ENCODE measurements around the gene CHRNB2. TPM values are rescaled to one million over a fixed set of nuclear protein-coding genes. Genes with fewer than 3 reads are reported as not detected.

The CHRNB2 gene
- total RNA-seq, 2 donors from 2014 or later = 0.05 to 0.74 TPM

GRCh38 chr1:154590756-154591155 lies 23.2 kb downstream of the CHRNB2 start:
- DNase-seq (ENCODE audit: low spot score) = no peak
- Histone ChIP-seq H3K27me3 (replicated peaks; ENCODE audit: insufficient read depth) (no peaks in the 10 kb centered on the region), H3K36me3 (peaks cover 19 to 48% of the 10 kb centered on the region in 2 donors), H3K4me1 (replicated peaks) (no peaks in the 10 kb centered on the region), H3K9me3 (no peaks in the 10 kb centered on the region), H3K27ac (no peak overlapping the region), H3K4me3 (no peak overlapping the region)
- 56% methylated on average over 5 of the region's 5 CpGs for WGBS
- TF ChIP-seq POLR2A (IDR thresholded peaks at IDR 0.05) = no peak
- no peak for TF ChIP-seq POLR2AphosphoS5 (IDR thresholded peaks at IDR 0.05)
- TF ChIP-seq, protein P1, sequence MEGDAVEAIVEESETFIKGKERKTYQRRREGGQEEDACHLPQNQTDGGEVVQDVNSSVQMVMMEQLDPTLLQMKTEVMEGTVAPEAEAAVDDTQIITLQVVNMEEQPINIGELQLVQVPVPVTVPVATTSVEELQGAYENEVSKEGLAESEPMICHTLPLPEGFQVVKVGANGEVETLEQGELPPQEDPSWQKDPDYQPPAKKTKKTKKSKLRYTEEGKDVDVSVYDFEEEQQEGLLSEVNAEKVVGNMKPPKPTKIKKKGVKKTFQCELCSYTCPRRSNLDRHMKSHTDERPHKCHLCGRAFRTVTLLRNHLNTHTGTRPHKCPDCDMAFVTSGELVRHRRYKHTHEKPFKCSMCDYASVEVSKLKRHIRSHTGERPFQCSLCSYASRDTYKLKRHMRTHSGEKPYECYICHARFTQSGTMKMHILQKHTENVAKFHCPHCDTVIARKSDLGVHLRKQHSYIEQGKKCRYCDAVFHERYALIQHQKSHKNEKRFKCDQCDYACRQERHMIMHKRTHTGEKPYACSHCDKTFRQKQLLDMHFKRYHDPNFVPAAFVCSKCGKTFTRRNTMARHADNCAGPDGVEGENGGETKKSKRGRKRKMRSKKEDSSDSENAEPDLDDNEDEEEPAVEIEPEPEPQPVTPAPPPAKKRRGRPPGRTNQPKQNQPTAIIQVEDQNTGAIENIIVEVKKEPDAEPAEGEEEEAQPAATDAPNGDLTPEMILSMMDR (IDR thresholded peaks at IDR 0.05) = no peak
- intact Hi-C loops (cut with DNase I) = no loop called here

DNA sequence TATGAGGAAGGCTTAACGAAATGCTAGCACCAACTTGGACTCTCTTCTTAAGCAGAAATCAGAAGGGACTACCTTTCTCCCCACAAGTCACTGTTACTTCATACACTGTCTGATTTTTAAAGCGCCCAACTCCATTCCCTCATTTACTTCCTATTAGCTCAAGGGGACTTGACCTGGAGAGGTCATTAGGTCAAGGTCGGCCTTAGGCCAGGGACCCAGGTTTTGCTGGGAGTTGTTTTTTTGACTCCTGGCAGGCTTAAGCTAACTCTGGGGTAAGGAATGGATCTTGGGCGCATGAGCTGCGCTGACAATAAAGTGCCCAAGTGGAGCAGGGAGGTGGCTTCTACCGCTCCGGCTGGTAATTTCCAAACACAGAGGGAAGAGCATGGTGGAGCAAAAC lies 23.6 kb downstream of the CHRNB2 start:
- H3K27me3 ChIP-seq (replicated peaks; ENCODE audit: insufficient read depth) = no peaks in the 10 kb centered on the region
- TF ChIP-seq POLR2A (IDR thresholded peaks at IDR 0.05) (no peak), POLR2AphosphoS5 (IDR thresholded peaks at IDR 0.05) (no peak)
- TF ChIP-seq, protein P1 (IDR thresholded peaks at IDR 0.05) = no peak
- H3K4me1 ChIP-seq (replicated peaks) = no peaks in the 10 kb centered on the region
- H3K9me3 ChIP-seq = no peaks in the 10 kb centered on the region
- peaks cover 19 to 44% of the 10 kb centered on the region in 2 donors for H3K36me3 ChIP-seq
- no peak overlapping the region for H3K4me3 ChIP-seq
- intact Hi-C loops (cut with DNase I) = no loop called here
- WGBS = 79% methylated on average over 7 of the region's 7 CpGs
- H3K27ac ChIP-seq = no peak overlapping the region
- DNase-seq (ENCODE audit: low spot score) = no peak

DNA sequence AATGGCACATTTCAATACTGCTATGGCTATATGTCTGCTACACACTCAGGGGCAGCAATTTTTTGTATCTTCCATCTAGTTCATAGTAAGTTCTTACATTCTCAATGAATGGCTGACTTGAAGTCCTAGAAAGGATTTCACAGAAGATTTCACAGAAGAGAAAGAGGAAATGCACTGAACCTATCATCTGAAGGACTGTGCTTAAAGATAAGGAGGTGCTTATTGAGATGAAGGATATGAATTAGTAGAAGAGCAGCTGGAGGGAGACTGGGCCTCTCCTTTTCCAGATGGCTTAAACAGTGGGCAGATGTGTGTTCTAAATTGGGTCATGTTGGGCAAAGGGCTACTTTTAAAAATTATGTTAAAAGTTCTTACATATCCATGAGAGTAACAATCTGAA lies 25.8 kb downstream of the CHRNB2 start:
- H3K36me3 ChIP-seq = peaks cover 23 to 46% of the 10 kb centered on the region in 2 donors
- H3K4me1 ChIP-seq (replicated peaks) = no peaks in the 10 kb centered on the region
- TF ChIP-seq, protein P1 (IDR thresholded peaks at IDR 0.05) = no peak
- TF ChIP-seq POLR2A (IDR thresholded peaks at IDR 0.05) (no peak), POLR2AphosphoS5 (IDR thresholded peaks at IDR 0.05) (no peak)
- H3K27me3 ChIP-seq (replicated peaks; ENCODE audit: insufficient read depth) = no peaks in the 10 kb centered on the region
- intact Hi-C loops (cut with DNase I) = no loop called here
- no peaks in the 10 kb centered on the region for H3K9me3 ChIP-seq
- DNase-seq (ENCODE audit: low spot score) = no peak
- no peak overlapping the region for H3K4me3 ChIP-seq
- no peak overlapping the region for H3K27ac ChIP-seq

GRCh38 chr1:154594811-154595210 lies 27.2 kb downstream of the CHRNB2 start:
- Histone ChIP-seq H3K27ac (no peak overlapping the region), H3K27me3 (replicated peaks; ENCODE audit: insufficient read depth) (no peaks in the 10 kb centered on the region), H3K4me1 (replicated peaks) (no peaks in the 10 kb centered on the region), H3K9me3 (no peaks in the 10 kb centered on the region), H3K36me3 (peaks cover 10 to 32% of the 10 kb centered on the region in 2 donors), H3K4me3 (no peak overlapping the region)
- WGBS = 81% methylated on average over 7 of the region's 7 CpGs
- no peak for DNase-seq (ENCODE audit: low spot score)
- TF ChIP-seq, protein P1 (IDR thresholded peaks at IDR 0.05) = no peak
- TF ChIP-seq POLR2A (IDR thresholded peaks at IDR 0.05) (no peak), POLR2AphosphoS5 (IDR thresholded peaks at IDR 0.05) (no peak)
- intact Hi-C loops (cut with DNase I) = no loop called here

DNA sequence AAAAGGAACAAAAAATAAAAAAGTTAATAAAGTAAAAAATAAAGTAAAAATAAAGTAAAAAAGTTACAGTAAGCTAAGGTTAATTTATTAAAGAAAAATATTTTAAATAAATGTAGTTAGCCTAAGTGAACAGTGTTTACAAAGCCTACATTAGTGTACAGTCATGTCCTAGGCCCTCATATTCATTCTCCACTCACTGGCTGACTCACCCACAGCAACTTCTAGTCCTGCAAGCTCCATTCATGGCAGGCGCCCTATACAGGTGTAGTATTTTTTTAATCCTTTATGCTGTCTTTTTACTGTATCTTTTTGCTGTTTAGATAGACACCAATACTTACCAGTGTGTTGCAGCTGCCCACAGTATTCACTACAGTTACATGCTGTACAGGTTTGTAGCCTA lies 28.0 kb downstream of the CHRNB2 start:
- 78% methylated on average over 1 of the region's 1 CpG for WGBS
- Histone ChIP-seq H3K4me1 (replicated peaks) (no peaks in the 10 kb centered on the region), H3K27me3 (replicated peaks; ENCODE audit: insufficient read depth) (no peaks in the 10 kb centered on the region), H3K4me3 (no peak overlapping the region), H3K36me3 (peaks cover 10 to 26% of the 10 kb centered on the region in 2 donors), H3K9me3 (no peaks in the 10 kb centered on the region), H3K27ac (no peak overlapping the region)
- intact Hi-C loops (cut with DNase I) = no loop called here
- DNase-seq (ENCODE audit: low spot score) = no peak
- TF ChIP-seq POLR2AphosphoS5 (IDR thresholded peaks at IDR 0.05) (no peak), POLR2A (IDR thresholded peaks at IDR 0.05) (no peak)
- TF ChIP-seq, protein P1 (IDR thresholded peaks at IDR 0.05) = no peak

Measured in prostate gland (tissue), 2 donors.